A549 (cell line): ENCODE results near the gene ANKRD10. TPM values are rescaled to one million over a fixed set of nuclear protein-coding genes. Genes with fewer than 3 reads are reported as not detected.

Experiments
- ATAC-seq, 2 experiments: fragments of 200-7000 bp in 1 of 2; fragments of >200 bp in 1 of 2; cut with Nextera tagmentation in 1 of 2; cut with Tn5 transposase in 1 of 2; 3 replicates each; pipeline versions ENCODE4 v1.8.0 to v1.9.1; 2018 to 2020; ENCODE audit warnings: mild to moderate bottlenecking in 1 of 2, moderate library complexity in 1 of 2
- CTCF ChIA-PET: fragments of 300-600 bp; sonication (Branson Sonifier 250); formaldehyde crosslinking; extraction: SDS; loops from one replicate; lab custom pipeline; 2021; ENCODE audit warnings: antibody characterized with exemption, inconsistent platforms; lab: Yijun Ruan, JAX
- POLR2A ChIA-PET: fragments of 350-600 bp; formaldehyde crosslinking; extraction: SDS; loops from one replicate; lab custom pipeline; 2021; ENCODE audit warnings: antibody characterized with exemption, inconsistent platforms; lab: Yijun Ruan, JAX
- DNase-seq, 2 experiments: peaks; one replicate each; pipeline versions ENCODE4 v3.0.0 to v3.0.0-alpha.2; 2011 to 2016; ENCODE audit warnings: low read depth in 1 of 2, low spot score in 1 of 2
- FAIRE-seq: peaks from 2 replicates; lab custom pipeline; 2011; peaks lifted over from hg19 to GRCh38; lab: Jason Lieb, UNC
- H3K27ac ChIP-seq, 2 experiments: fragments of >200 bp; sonication (Bioruptor Twin); formaldehyde crosslinking; 3 replicates each; pipeline ENCODE4 v1.5.1; 2016 to 2017
- H3K4me1 ChIP-seq: fragments of >200 bp; sonication (Bioruptor Twin); formaldehyde crosslinking; 3 replicates; pipeline ENCODE4 v1.6.1; 2016
- H3K4me2 ChIP-seq: fragments of >200 bp; sonication (Bioruptor Twin); formaldehyde crosslinking; 3 replicates; pipeline ENCODE4 v1.6.1; 2016
- H3K4me3 ChIP-seq: fragments of >200 bp; sonication (Bioruptor Twin); formaldehyde crosslinking; 3 replicates; pipeline ENCODE4 v1.5.1; 2016
- H3K9me3 ChIP-seq: fragments of >200 bp; sonication (Bioruptor Twin); formaldehyde crosslinking; 3 replicates; pipeline ENCODE4 v1.6.1; 2016
- BHLHE40 ChIP-seq: IDR thresholded peaks from 2 replicates; pipeline ENCODE4 v1.6.1; 2012; ENCODE audit warnings: low read depth, low read length, inconsistent platforms
- CBX8 ChIP-seq: fragments of 200-600 bp; sonication (generic); IDR thresholded peaks from 2 replicates; pipeline ENCODE4 v1.6.1; 2016
- CEBPB ChIP-seq, 2 experiments: fragments of >200 bp in 1 of 2; sonication (Bioruptor Twin) in 1 of 2; formaldehyde crosslinking in 1 of 2; IDR thresholded peaks; 2 replicates each; pipeline ENCODE4 v1.6.1; 2012 to 2016
- EHF ChIP-seq: fragments of 250-450 bp; sonication (Bioruptor Pico); IDR thresholded peaks from 2 replicates; pipeline ENCODE4 v1.5.0; 2020; ENCODE audit warnings: mild to moderate bottlenecking
- EHMT2 ChIP-seq: fragments of 200-600 bp; sonication (generic); IDR thresholded peaks from 2 replicates; pipeline ENCODE4 v1.6.1; 2016; ENCODE audit warnings: antibody characterized with exemption, low read depth, mild to moderate bottlenecking, moderate library complexity
- FOXS1 ChIP-seq: fragments of 250-450 bp; sonication (Bioruptor Pico); IDR thresholded peaks from 2 replicates; pipeline ENCODE4 v1.5.0; 2020; ENCODE audit warnings: mild to moderate bottlenecking, moderate library complexity
- HDAC2 ChIP-seq: fragments of 200-600 bp; sonication (generic); IDR thresholded peaks from 2 replicates; pipeline ENCODE4 v1.6.1; 2016
- HMGXB4 ChIP-seq: fragments of 250-450 bp; sonication (Bioruptor Pico); IDR thresholded peaks from 2 replicates; pipeline ENCODE4 v1.5.0; 2021; ENCODE audit warnings: mild to moderate bottlenecking, moderate library complexity, borderline replicate concordance
- HOXB5 ChIP-seq: fragments of 250-450 bp; sonication (Bioruptor Pico); IDR thresholded peaks from 2 replicates; pipeline ENCODE4 v1.5.0; 2020; ENCODE audit warnings: mild to moderate bottlenecking, moderate library complexity
- JUN ChIP-seq, 2 experiments: fragments of >200 bp; sonication (Bioruptor Twin); formaldehyde crosslinking; IDR thresholded peaks; 2 replicates in 1 of 2; 3 replicates in 1 of 2; pipeline ENCODE4 v1.6.1; 2016 to 2017
- JUNB ChIP-seq: fragments of >200 bp; sonication (Bioruptor Twin); formaldehyde crosslinking; IDR thresholded peaks from 2 replicates; pipeline ENCODE4 v1.6.1; 2016
- MAX ChIP-seq: IDR thresholded peaks from 2 replicates; pipeline ENCODE4 v1.6.1; 2012
- MAZ ChIP-seq: fragments of 150-350 bp; IDR thresholded peaks from 2 replicates; pipeline ENCODE4 v1.6.1; 2014; ENCODE audit warnings: antibody characterized with exemption, low read depth, low read length, borderline replicate concordance
- NFE2L2 ChIP-seq: fragments of 150-350 bp; conservative IDR thresholded peaks from 2 replicates; pipeline ENCODE4 v1.6.1; 2014; ENCODE audit warnings: low read length
- PHF8 ChIP-seq: fragments of 200-600 bp; sonication (generic); IDR thresholded peaks from 2 replicates; pipeline ENCODE4 v1.6.1; 2016; ENCODE audit warnings: low read depth, mild to moderate bottlenecking, antibody characterized with exemption, moderate library complexity, borderline replicate concordance
- POLR2A ChIP-seq: IDR thresholded peaks from 2 replicates; pipeline ENCODE4 v1.6.1; 2012; ENCODE audit warnings: mild to moderate bottlenecking, low read length
- RFX5 ChIP-seq: fragments of 450-650 bp; IDR thresholded peaks from 2 replicates; pipeline ENCODE4 v1.7.1; 2014; ENCODE audit warnings: antibody characterized with exemption, mild to moderate bottlenecking, moderate library complexity
- SREBF2 ChIP-seq: fragments of 450-650 bp; IDR thresholded peaks from 2 replicates; pipeline ENCODE4 v1.6.1; 2014; ENCODE audit warnings: mild to moderate bottlenecking, moderate library complexity
- TFCP2L1 ChIP-seq: fragments of 250-450 bp; sonication (Bioruptor Pico); IDR thresholded peaks from 2 replicates; pipeline ENCODE4 v1.5.0; 2021; ENCODE audit warnings: mild to moderate bottlenecking
- TP53 ChIP-seq: fragments of 250-450 bp; sonication (Bioruptor Pico); IDR thresholded peaks from 2 replicates; pipeline ENCODE4 v1.5.0; 2021; ENCODE audit warnings: mild to moderate bottlenecking, moderate library complexity
- ZC3H11A ChIP-seq: fragments of 450-650 bp; IDR thresholded peaks from 2 replicates; pipeline ENCODE4 v1.6.1; 2014; ENCODE audit warnings: antibody characterized with exemption, mild to moderate bottlenecking
- WGBS: methylation state at CpG from one replicate; pipeline ENCODE4 v1.1.6; 2017; ENCODE audit errors: missing lambda C conversion rate; 5-methylcytosine and 5-hydroxymethylcytosine counted together
- polyA plus RNA-seq, 4 experiments: library from polyadenylated mRNA; depleted of rRNA in 3 of 4; stranded (reverse); fragments of >200 nt; fragmentation: RNase III in 1 of 4; extraction: RNeasy Plus Mini Kit Qiagen cat#74134 plus additional on column Dnase treatment in 1 of 4; gene quantifications; 2 replicates in 3 of 4; 3 replicates in 1 of 4; pipeline ENCODE4 v1.2.3, GENCODE V29; 2011 to 2017
- TF ChIP-seq, protein P1 (sequence below): IDR thresholded peaks from 2 replicates; pipeline ENCODE4 v1.6.1; 2012; ENCODE audit warnings: low read depth, borderline replicate concordance
- TF ChIP-seq, protein P2 (sequence below): IDR thresholded peaks from 2 replicates; pipeline ENCODE4 v1.6.1; 2012
- TF ChIP-seq, protein P3 (sequence below): fragments of >200 bp; sonication (Bioruptor Twin); formaldehyde crosslinking; IDR thresholded peaks from 3 replicates; pipeline ENCODE4 v1.5.1; 2016

ANKRD10 gene
- polyA plus RNA-seq, 2 of the 4 experiments (the other 2 are of a cell fraction) = 32.1 to 66.0 TPM

- DNase-seq = no peak
- no peak overlapping the region for H3K4me2 ChIP-seq
- no peak overlapping the region for H3K4me3 ChIP-seq
- H3K27ac ChIP-seq = no peak overlapping the region
- CTCF ChIA-PET = no interaction called here
- 85% methylated on average over 6 of the region's 6 CpGs for WGBS
- POLR2A ChIA-PET = no interaction called here
- H3K4me1 ChIP-seq = no peaks in the 10 kb centered on the region
- no peak for ATAC-seq
- no peak for FAIRE-seq
- TF ChIP-seq RFX5 (no peak), EHMT2 (no peak), PHF8 (no peak), CBX8 (no peak), CEBPB (IDR thresholded peaks at IDR 0.05) (no peak), JUN (IDR thresholded peaks at IDR 0.05) (no peak)
- TF ChIP-seq, protein P1, sequence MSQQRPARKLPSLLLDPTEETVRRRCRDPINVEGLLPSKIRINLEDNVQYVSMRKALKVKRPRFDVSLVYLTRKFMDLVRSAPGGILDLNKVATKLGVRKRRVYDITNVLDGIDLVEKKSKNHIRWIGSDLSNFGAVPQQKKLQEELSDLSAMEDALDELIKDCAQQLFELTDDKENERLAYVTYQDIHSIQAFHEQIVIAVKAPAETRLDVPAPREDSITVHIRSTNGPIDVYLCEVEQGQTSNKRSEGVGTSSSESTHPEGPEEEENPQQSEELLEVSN = no peak
- TF ChIP-seq, protein P2, sequence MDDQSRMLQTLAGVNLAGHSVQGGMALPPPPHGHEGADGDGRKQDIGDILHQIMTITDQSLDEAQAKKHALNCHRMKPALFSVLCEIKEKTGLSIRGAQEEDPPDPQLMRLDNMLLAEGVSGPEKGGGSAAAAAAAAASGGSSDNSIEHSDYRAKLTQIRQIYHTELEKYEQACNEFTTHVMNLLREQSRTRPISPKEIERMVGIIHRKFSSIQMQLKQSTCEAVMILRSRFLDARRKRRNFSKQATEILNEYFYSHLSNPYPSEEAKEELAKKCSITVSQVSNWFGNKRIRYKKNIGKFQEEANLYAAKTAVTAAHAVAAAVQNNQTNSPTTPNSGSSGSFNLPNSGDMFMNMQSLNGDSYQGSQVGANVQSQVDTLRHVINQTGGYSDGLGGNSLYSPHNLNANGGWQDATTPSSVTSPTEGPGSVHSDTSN = no peak
- no peaks in the 10 kb centered on the region for H3K9me3 ChIP-seq
Observed at GRCh38 chr13:110897521-110897920, 17.3 kb downstream of the ANKRD10 start.

DNA sequence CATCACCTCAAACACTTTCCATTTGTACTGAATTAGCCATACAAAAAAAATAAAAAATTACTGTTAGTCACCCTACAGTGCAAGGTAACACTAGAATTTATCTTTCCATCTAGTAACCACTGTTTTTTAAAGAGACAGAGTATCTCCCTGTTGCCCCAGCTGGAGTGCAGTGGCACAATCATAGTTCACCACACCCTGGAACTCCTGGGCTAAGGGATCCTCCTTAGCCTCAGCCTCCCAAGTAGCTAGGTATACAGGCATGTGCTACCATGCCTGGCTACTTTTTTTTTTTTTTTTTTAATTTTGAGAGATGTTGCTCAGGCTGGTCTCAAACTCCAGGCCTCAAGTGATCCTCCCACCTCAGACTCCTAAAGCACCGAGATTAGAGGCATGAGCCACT lies 17.9 kb downstream of the ANKRD10 start:
- ATAC-seq (no peak), DNase-seq (no peak), FAIRE-seq (no peak)
- H3K9me3 ChIP-seq = no peaks in the 10 kb centered on the region
- no peak overlapping the region for H3K27ac ChIP-seq
- 100% methylated on average over 1 of the region's 1 CpG for WGBS
- no peak overlapping the region for H3K4me2 ChIP-seq
- no peak for TF ChIP-seq EHF (CRISPR knock-in tag)
- no peak for TF ChIP-seq JUNB
- TF ChIP-seq SREBF2 = no peak
- no peak for TF ChIP-seq POLR2A
- TF ChIP-seq ZC3H11A = no peak
- no peak for TF ChIP-seq TFCP2L1 (CRISPR knock-in tag)
- no peak for TF ChIP-seq EHMT2
- TF ChIP-seq, protein P3, sequence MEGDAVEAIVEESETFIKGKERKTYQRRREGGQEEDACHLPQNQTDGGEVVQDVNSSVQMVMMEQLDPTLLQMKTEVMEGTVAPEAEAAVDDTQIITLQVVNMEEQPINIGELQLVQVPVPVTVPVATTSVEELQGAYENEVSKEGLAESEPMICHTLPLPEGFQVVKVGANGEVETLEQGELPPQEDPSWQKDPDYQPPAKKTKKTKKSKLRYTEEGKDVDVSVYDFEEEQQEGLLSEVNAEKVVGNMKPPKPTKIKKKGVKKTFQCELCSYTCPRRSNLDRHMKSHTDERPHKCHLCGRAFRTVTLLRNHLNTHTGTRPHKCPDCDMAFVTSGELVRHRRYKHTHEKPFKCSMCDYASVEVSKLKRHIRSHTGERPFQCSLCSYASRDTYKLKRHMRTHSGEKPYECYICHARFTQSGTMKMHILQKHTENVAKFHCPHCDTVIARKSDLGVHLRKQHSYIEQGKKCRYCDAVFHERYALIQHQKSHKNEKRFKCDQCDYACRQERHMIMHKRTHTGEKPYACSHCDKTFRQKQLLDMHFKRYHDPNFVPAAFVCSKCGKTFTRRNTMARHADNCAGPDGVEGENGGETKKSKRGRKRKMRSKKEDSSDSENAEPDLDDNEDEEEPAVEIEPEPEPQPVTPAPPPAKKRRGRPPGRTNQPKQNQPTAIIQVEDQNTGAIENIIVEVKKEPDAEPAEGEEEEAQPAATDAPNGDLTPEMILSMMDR = no peak
- TF ChIP-seq TP53 = no peak
- no peak for TF ChIP-seq BHLHE40
- TF ChIP-seq MAX = no peak
- TF ChIP-seq FOXS1 (CRISPR knock-in tag) = no peak
- no peak for TF ChIP-seq HMGXB4 (CRISPR knock-in tag)
- CTCF ChIA-PET = no interaction called here
- no peak overlapping the region for H3K4me3 ChIP-seq
- H3K4me1 ChIP-seq = no peaks in the 10 kb centered on the region
- POLR2A ChIA-PET = no interaction called here

DNA sequence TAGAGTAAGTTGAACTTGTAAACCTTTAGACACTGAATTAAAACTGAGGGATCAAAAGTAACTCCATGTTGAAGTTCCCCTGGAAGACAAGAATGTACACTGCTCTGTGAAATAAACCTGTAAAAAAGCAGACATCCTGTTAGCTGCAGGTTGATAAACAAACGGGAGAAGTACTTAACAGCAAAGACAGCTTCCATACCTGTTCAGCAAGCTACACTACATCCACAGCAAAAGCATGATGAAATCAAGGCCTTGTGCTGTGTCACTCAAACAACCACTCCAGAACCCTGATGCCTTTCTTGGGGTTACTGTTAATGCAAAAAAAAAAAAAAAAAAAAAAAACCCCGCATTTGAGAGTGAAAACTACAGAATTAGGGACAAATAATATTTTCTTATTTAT lies 20.8 kb downstream of the ANKRD10 start:
- ChIA-PET CTCF (interaction anchor here (1.7 kb wide), 1 partner anchor 22 kb away, joined by 5 read pairs; no protein-coding TSS in a partner anchor), POLR2A (no interaction called here)
- FAIRE-seq = no peak
- H3K4me1 ChIP-seq = no peaks in the 10 kb centered on the region
- TF ChIP-seq MAZ (no peak), HOXB5 (no peak), MAX (no peak), TP53 (no peak), NFE2L2 (no peak), HMGXB4 (CRISPR knock-in tag) (no peak), HDAC2 (no peak)
- TF ChIP-seq, all 56 proteins: peak for 0
- WGBS = 84% methylated on average over 2 of the region's 2 CpGs
- Histone ChIP-seq H3K4me3 (no peak overlapping the region), H3K9me3 (no peaks in the 10 kb centered on the region), H3K4me2 (no peak overlapping the region), H3K27ac (no peak overlapping the region)
- ATAC-seq (no peak), DNase-seq (no peak)
